H1 (cell line): Measurements from ENCODE around the gene B9D2. TPM values are rescaled to one million over a fixed set of nuclear protein-coding genes. Genes with fewer than 3 reads are reported as not detected.

ENCODE experiments used
- CTCF ChIA-PET: fragments of 300-600 bp; sonication (Branson Sonifier 250); formaldehyde crosslinking; loops from one replicate; lab custom pipeline; 2021; ENCODE audit not compliant: partially characterized antibody; lab: Charles Lee
- POLR2A ChIA-PET: fragments of 300-600 bp; sonication (Branson Sonifier 250); formaldehyde crosslinking; loops from one replicate; lab custom pipeline; 2021; ENCODE audit warnings: inconsistent platforms; ENCODE audit not compliant: partially characterized antibody; lab: Charles Lee
- DNase-seq, 2 experiments: peaks; one replicate each; pipeline versions ENCODE4 v3.0.0 to v3.0.0-alpha.2; 2010 to 2022; ENCODE audit warnings: low spot score in 2 of 2, low read depth in 1 of 2, mixed read lengths in 1 of 2
- FAIRE-seq: peaks from 2 replicates; lab custom pipeline; 2011; peaks lifted over from hg19 to GRCh38; lab: Jason Lieb, UNC
- H2AFZ ChIP-seq: 2 replicates; pipeline ENCODE4 v1.8.1; 2012; ENCODE audit warnings: low read length, inconsistent platforms
- H2AK5ac ChIP-seq: 2 replicates; pipeline ENCODE4 v1.6.1; 2013; ENCODE audit warnings: low read depth, low read length
- H2BK120ac ChIP-seq: replicated peaks from 2 replicates; pipeline ENCODE3; 2013; ENCODE audit warnings: low read depth, low read length, inconsistent platforms
- H2BK12ac ChIP-seq: 2 replicates; pipeline ENCODE4 v1.6.1; 2013; ENCODE audit warnings: low read depth, low read length
- H2BK15ac ChIP-seq: 2 replicates; pipeline ENCODE4 v1.6.1; 2013; ENCODE audit warnings: low read length
- H2BK20ac ChIP-seq: 2 replicates; pipeline ENCODE4 v1.6.1; 2013; ENCODE audit warnings: low read length
- H2BK5ac ChIP-seq: 2 replicates; pipeline ENCODE4 v1.6.1; 2013; ENCODE audit warnings: low read depth, low read length
- H3K14ac ChIP-seq: 2 replicates; pipeline ENCODE4 v1.6.1; 2013; ENCODE audit warnings: inconsistent platforms; ENCODE audit not compliant: insufficient read length
- H3K18ac ChIP-seq: 2 replicates; pipeline ENCODE4 v1.6.1; 2013; ENCODE audit warnings: low read length; ENCODE audit errors: extremely low read depth
- H3K23ac ChIP-seq: 2 replicates; pipeline ENCODE4 v1.6.1; 2013; ENCODE audit warnings: inconsistent platforms; ENCODE audit not compliant: insufficient read length
- H3K23me2 ChIP-seq: 2 replicates; pipeline ENCODE4 v1.6.1; 2013; ENCODE audit warnings: low read depth, low read length
- H3K27ac ChIP-seq: 2 replicates; pipeline ENCODE4 v1.6.1; 2011; ENCODE audit warnings: low read depth, low read length, inconsistent platforms
- H3K27me3 ChIP-seq, 4 experiments: replicated peaks in 1 of 4; 1 replicate in 1 of 4; 2 replicates in 3 of 4; pipeline versions ENCODE4 v1.6.1 to v1.8.1; 2011 to 2013; ENCODE audit warnings: low read length in 3 of 4, mild to moderate bottlenecking in 3 of 4, inconsistent platforms in 2 of 4, mixed read lengths in 2 of 4, moderate library complexity in 1 of 4; ENCODE audit not compliant: control insufficient read depth in 3 of 4, insufficient read depth in 3 of 4; ENCODE audit errors: extremely low read depth in 1 of 4
- H3K36me3 ChIP-seq, 4 experiments: 2 replicates each; pipeline versions ENCODE4 v1.6.1 to v1.8.1; 2011 to 2013; ENCODE audit warnings: mild to moderate bottlenecking in 4 of 4, low read length in 3 of 4, moderate library complexity in 2 of 4, control low read depth in 1 of 4, inconsistent platforms in 1 of 4; ENCODE audit not compliant: insufficient read depth in 4 of 4, control insufficient read depth in 2 of 4
- H3K4ac ChIP-seq: replicated peaks from 2 replicates; pipeline ENCODE3; 2013; ENCODE audit warnings: low read length, low read depth, mixed read lengths, inconsistent platforms; ENCODE audit not compliant: insufficient read length
- H3K4me1 ChIP-seq, 4 experiments: replicated peaks in 1 of 4; 1 replicate in 1 of 4; 2 replicates in 3 of 4; pipeline versions ENCODE4 v1.6.1 to v1.8.1; 2011 to 2013; ENCODE audit warnings: low read length in 3 of 4, inconsistent platforms in 2 of 4, mixed read lengths in 1 of 4; ENCODE audit not compliant: insufficient read depth in 4 of 4, control insufficient read depth in 3 of 4
- H3K4me2 ChIP-seq, 2 experiments: 2 replicates each; pipeline versions ENCODE4 v1.6.1 to v1.8.1; 2011 to 2013; ENCODE audit warnings: low read depth in 2 of 2, low read length in 2 of 2, control low read depth in 1 of 2, inconsistent platforms in 1 of 2, mild to moderate bottlenecking in 1 of 2; ENCODE audit not compliant: insufficient read depth in 1 of 2
- H3K4me3 ChIP-seq, 4 experiments: fragments of 200-600, 300-600 bp in 1 of 4; sonication (generic), shearing (Covaris generic), sonication (Bioruptor Twin) in 1 of 4; 2 replicates each; pipeline versions ENCODE4 v1.5.1 to v1.8.1; 2011 to 2016; ENCODE audit warnings: low read length in 4 of 4, low read depth in 3 of 4, control low read depth in 2 of 4, inconsistent platforms in 2 of 4, mild to moderate bottlenecking in 2 of 4, mixed read lengths in 1 of 4, moderate library complexity in 1 of 4; ENCODE audit not compliant: insufficient read depth in 2 of 4; ENCODE audit errors: extremely low read depth in 1 of 4
- H3K56ac ChIP-seq: replicated peaks from 2 replicates; pipeline ENCODE3; 2013; ENCODE audit warnings: low read depth, mild to moderate bottlenecking, mixed read lengths, low read length, inconsistent platforms; ENCODE audit not compliant: insufficient read length
- H3K79me1 ChIP-seq: 2 replicates; pipeline ENCODE4 v1.6.1; 2013; ENCODE audit warnings: low read depth, low read length, control low read depth
- H3K79me2 ChIP-seq, 2 experiments: 2 replicates each; pipeline versions ENCODE4 v1.6.1 to v1.8.1; 2012 to 2013; ENCODE audit warnings: low read length in 2 of 2, mild to moderate bottlenecking in 2 of 2, inconsistent platforms in 1 of 2; ENCODE audit not compliant: insufficient read depth in 2 of 2, control insufficient read depth in 1 of 2
- H3K9ac ChIP-seq, 4 experiments: replicated peaks in 1 of 4; 1 replicate in 1 of 4; 2 replicates in 3 of 4; pipeline versions ENCODE4 v1.6.1 to v1.8.1; 2011 to 2013; ENCODE audit warnings: low read depth in 3 of 4, low read length in 3 of 4, control low read depth in 2 of 4, mild to moderate bottlenecking in 2 of 4, moderate library complexity in 2 of 4, inconsistent platforms in 1 of 4; ENCODE audit errors: extremely low read depth in 1 of 4
- H3K9me3 ChIP-seq, 2 experiments: 2 replicates each; pipeline versions ENCODE4 v1.6.1 to v1.8.1; 2012 to 2013; ENCODE audit warnings: mild to moderate bottlenecking in 2 of 2, moderate library complexity in 2 of 2, control low read depth in 1 of 2, inconsistent platforms in 1 of 2, low read depth in 1 of 2, low read length in 1 of 2, mixed read lengths in 1 of 2; ENCODE audit not compliant: insufficient read depth in 2 of 2
- H4K20me1 ChIP-seq, 2 experiments: replicated peaks in 1 of 2; 2 replicates each; pipeline versions ENCODE3 to v1.8.1; 2011 to 2013; ENCODE audit warnings: inconsistent platforms in 2 of 2, low read length in 2 of 2, mild to moderate bottlenecking in 1 of 2; ENCODE audit not compliant: insufficient read depth in 2 of 2, control insufficient read depth in 1 of 2
- H4K5ac ChIP-seq: 2 replicates; pipeline ENCODE4 v1.6.1; 2013; ENCODE audit warnings: low read length, low read depth, mixed read lengths, inconsistent platforms; ENCODE audit not compliant: insufficient read length
- H4K8ac ChIP-seq: 2 replicates; pipeline ENCODE4 v1.8.0; 2013; ENCODE audit warnings: mild to moderate bottlenecking, moderate library complexity, low read length, inconsistent platforms; ENCODE audit not compliant: insufficient read depth; ENCODE audit errors: extremely low read depth
- H4K91ac ChIP-seq: replicated peaks from 2 replicates; pipeline ENCODE3; 2013; ENCODE audit warnings: low read length, mixed read lengths, inconsistent platforms; ENCODE audit not compliant: insufficient read length
- BRCA1 ChIP-seq: IDR thresholded peaks from 2 replicates; pipeline ENCODE4 v1.6.1; 2012; ENCODE audit warnings: low read depth, low read length, improper control_type of control experiment
- EP300 ChIP-seq, 2 experiments: IDR thresholded peaks; 1 replicate in 1 of 2; 2 replicates in 1 of 2; pipeline ENCODE4 v1.6.1; 2011 to 2012; ENCODE audit warnings: low read depth in 2 of 2, low read length in 2 of 2, mild to moderate bottlenecking in 2 of 2, borderline replicate concordance in 1 of 2, inconsistent platforms in 1 of 2, moderate library complexity in 1 of 2
- GTF2F1 ChIP-seq: IDR thresholded peaks from 2 replicates; pipeline ENCODE4 v1.6.1; 2012; ENCODE audit warnings: low read depth, low read length, improper control_type of control experiment, borderline replicate concordance
- POLR2AphosphoS5 ChIP-seq: IDR thresholded peaks from 2 replicates; pipeline ENCODE4 v1.6.1; 2011; ENCODE audit warnings: low read depth, low read length
- RAD21 ChIP-seq, 2 experiments: IDR thresholded peaks in 1 of 2; conservative IDR thresholded peaks in 1 of 2; 2 replicates each; pipeline ENCODE4 v1.6.1; 2011; ENCODE audit warnings: low read depth in 2 of 2, low read length in 2 of 2, improper control_type of control experiment in 1 of 2, inconsistent platforms in 1 of 2, mild to moderate bottlenecking in 1 of 2, moderate library complexity in 1 of 2
- RNF2 ChIP-seq: fragments of 200-900, 300-1000 bp; sonication (generic); IDR thresholded peaks from 2 replicates; pipeline ENCODE4 v1.7.1; 2016; ENCODE audit warnings: borderline replicate concordance, low read depth, mild to moderate bottlenecking, antibody characterized with exemption, low read length; ENCODE audit not compliant: poor library complexity, severe bottlenecking; ENCODE audit errors: missing control alignments
- SAP30 ChIP-seq: fragments of 300-600 bp; sonication (generic); IDR thresholded peaks from 2 replicates; pipeline ENCODE4 v1.7.1; 2012; ENCODE audit warnings: low read length, moderate library complexity, mild to moderate bottlenecking, inconsistent platforms; ENCODE audit not compliant: insufficient read depth, insufficient replicate concordance
- TAF1 ChIP-seq: IDR thresholded peaks from 2 replicates; pipeline ENCODE4 v1.6.1; 2011; ENCODE audit warnings: mild to moderate bottlenecking, low read depth, low read length
- TEAD4 ChIP-seq: IDR thresholded peaks from 2 replicates; pipeline ENCODE4 v1.6.1; 2012; ENCODE audit warnings: low read depth, low read length, inconsistent platforms, mixed read lengths
- WGBS, 2 experiments: shearing (Covaris generic) in 1 of 2; methylation state at CpG; one replicate each; pipeline versions ENCODE4 v1.1.6 to v1.1.7; 2013 to 2015; ENCODE audit warnings: low lambda C conversion rate in 2 of 2, mixed read lengths in 2 of 2, inconsistent platforms in 1 of 2, low coverage in 1 of 2, missing lambda C conversion rate in 1 of 2; ENCODE audit not compliant: insufficient replicate concordance in 2 of 2, insufficient coverage in 1 of 2, insufficient read length in 1 of 2; ENCODE audit errors: extremely low coverage in 1 of 2, missing lambda C conversion rate in 1 of 2; 5-methylcytosine and 5-hydroxymethylcytosine counted together
- polyA plus RNA-seq, 7 experiments: library from polyadenylated mRNA; depleted of rRNA in 3 of 7; stranded (reverse) in 5 of 7; unstranded in 2 of 7; fragments of >200 nt in 5 of 7; fragments of 200-250 nt in 2 of 7; gene quantifications; 1 replicate in 5 of 7; 2 replicates in 1 of 7; 4 replicates in 1 of 7; pipeline versions ENCODE4 v1.2.1 to v1.2.3, GENCODE V29; 2011 to 2013; ENCODE audit warnings: missing spikeins in 2 of 7, mixed read lengths in 2 of 7
- total RNA-seq: library from RNA; stranded (reverse); fragmentation: NEBNext Ultra II Directional; extraction: Animal tissue kit (Norgen Biotek cat#: 25700); gene quantifications from 2 replicates; pipeline ENCODE4 v1.2.1, GENCODE V29; 2021

B9D2 gene
- total and polyA plus RNA-seq, 2 of the 8 experiments (the other 6 are each of a cell fraction or from before 2014, with no cell fraction given), result 4.9 to 6.3 TPM

DNA sequence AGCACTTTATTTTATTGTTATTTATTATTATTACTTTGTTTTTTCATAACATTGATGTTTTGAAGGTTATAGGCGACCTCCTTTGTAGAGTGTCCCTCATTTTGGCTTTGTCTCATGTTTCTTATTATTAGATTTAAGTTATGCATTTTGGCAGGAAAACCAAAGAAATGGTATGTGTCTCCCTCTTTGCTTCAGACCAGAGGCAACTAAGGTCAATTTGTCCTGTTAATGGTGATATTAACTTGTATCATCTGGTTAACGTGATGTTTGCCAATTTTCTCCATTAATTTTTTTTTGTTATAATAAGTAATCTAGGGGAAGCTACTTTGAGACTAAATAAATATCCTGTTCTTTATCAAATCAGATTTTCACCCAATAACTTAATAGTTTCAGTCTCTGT lies 8.6 kb upstream of the B9D2 start:
- Histone ChIP-seq H3K4me2 (no peak overlapping the region), H3K56ac (no peak overlapping the region), H4K5ac (no peak overlapping the region), H2BK5ac (no peak overlapping the region), H4K91ac (no peak overlapping the region), H3K14ac (no peak overlapping the region), H3K79me2 (no peaks in the 10 kb centered on the region), H2BK20ac (no peak overlapping the region), H3K9ac (no peak overlapping the region), H2BK15ac (no peak overlapping the region), H3K4me1 (peaks cover 0 to 5% (median 2%) of the 10 kb centered on the region in 4 experiments; a peak in 5 of 7 replicates), H4K8ac (no peak overlapping the region), H4K20me1 (no peaks in the 10 kb centered on the region), H3K9me3 (no peaks in the 10 kb centered on the region), H2AFZ (no peak overlapping the region), H3K27ac (no peak overlapping the region), H3K18ac (no peak overlapping the region), H2BK120ac (no peak overlapping the region), H3K23ac (no peak overlapping the region), H2BK12ac (no peak overlapping the region), H3K4ac (no peak overlapping the region), H3K23me2 (peaks cover 12% of the 10 kb centered on the region), H3K27me3 (peaks cover 0 to 9% (median 2%) of the 10 kb centered on the region in 4 experiments; a peak in 4 of 7 replicates), H3K79me1 (no peaks in the 10 kb centered on the region; the same call in 1 of the 2 replicates), H2AK5ac (no peak overlapping the region), H3K4me3 (no peak overlapping the region), H3K36me3 (no peaks in the 10 kb centered on the region)
- no peak for TF ChIP-seq GTF2F1
- no peak for TF ChIP-seq EP300 (IDR thresholded peaks at IDR 0.05; ENCODE audit: borderline replicate concordance in 1 of 2, low read depth in 2 of 2, low read length in 2 of 2)
- no peak for TF ChIP-seq TAF1
- TF ChIP-seq RNF2, result no peak
- no peak for TF ChIP-seq TEAD4
- TF ChIP-seq BRCA1, result no peak
- TF ChIP-seq POLR2AphosphoS5, result no peak
- no peak for TF ChIP-seq SAP30
- TF ChIP-seq RAD21 (IDR thresholded peaks at IDR 0.05 in 1 of 2, conservative IDR thresholded peaks at IDR 0.05 in 1 of 2; ENCODE audit: low read depth in 2 of 2, low read length in 2 of 2), result no peak
- POLR2A ChIA-PET, result interaction anchor here (1.5 to 2.2 kb wide), 2 partner anchors 7 to 9 kb away, joined by 3 to 8 read pairs; partner anchors contain the start of gene B9D2
- CTCF ChIA-PET, result interaction anchor here (0.6 to 3.0 kb wide), 4 partner anchors 8 to 51 kb away, joined by 3 to 11 read pairs (median 4); partner anchors contain the start of gene B9D2
- FAIRE-seq (no peak), DNase-seq (no peak)
- WGBS, 2 experiments, result 94% methylated on average over 2 of the region's 2 CpGs; no CpG with 5 or more reads in 1 of the 2 experiments
